RKO (cell line): Measurements from ENCODE around the gene MRAP.

Source experiments
- DNase-seq: peaks from one replicate; pipeline ENCODE4 v3.0.0-alpha.2; 2016; ENCODE audit warnings: low spot score

The MRAP gene

DNA sequence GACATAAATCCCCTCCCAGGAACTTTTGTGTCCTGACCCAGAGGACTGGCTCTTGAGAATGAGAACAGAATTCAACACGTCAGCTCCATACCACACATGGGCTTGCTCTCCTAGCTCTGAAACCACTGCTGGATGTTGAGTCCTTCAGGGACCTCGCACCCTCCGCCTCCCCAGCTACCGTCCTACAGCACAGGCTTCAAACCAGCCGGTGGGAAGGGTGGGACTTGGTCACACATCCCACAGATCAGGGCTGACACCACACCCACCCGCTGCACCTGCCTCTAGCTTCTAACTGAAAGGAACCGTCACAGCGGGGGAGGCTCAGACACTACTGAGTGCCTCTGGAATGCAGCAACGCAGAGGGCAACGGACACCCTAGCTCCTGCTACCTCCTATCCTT is 24.0 kb downstream of the MRAP start:
- DNase-seq: no peak

DNA sequence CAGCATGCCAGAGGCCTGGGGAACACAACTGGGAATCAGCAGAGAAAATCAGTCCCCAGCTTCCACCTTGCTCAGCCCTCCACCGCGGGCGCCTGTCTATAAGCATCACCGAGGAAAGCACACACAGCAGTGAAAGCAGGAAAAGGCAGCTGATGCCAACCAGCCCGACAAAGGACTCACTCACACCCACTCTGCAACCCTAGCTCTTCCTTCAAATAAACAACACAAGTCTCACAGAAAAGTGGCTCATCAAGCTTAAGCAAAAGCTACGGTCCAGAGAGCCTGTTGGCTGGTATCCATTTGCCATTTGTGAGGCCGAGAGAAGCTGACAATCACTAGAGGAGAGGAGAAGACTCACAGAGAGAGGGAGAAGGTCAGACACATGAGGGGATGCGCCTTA is 27.1 kb downstream of the MRAP start:
- DNase-seq: no peak

DNA sequence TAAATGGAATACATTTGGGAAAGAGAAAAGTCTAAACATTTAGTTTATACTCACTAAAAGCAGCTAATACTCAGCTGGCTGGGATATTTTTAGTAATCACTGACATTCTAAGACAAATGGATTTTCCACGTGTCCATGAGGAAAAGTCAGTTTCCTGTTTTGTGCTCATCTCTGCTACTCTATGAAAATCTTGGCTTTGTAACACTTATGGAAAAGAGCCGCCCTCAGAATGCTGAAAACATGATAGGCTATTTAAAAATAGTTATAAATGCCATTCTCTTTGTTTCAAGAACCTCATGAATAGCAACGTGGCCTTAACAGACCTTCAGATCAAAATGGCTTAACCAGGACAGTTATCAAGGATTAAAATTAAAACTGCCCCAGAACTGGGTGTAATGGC is 29.9 kb downstream of the MRAP start:
- no peak for DNase-seq

DNA sequence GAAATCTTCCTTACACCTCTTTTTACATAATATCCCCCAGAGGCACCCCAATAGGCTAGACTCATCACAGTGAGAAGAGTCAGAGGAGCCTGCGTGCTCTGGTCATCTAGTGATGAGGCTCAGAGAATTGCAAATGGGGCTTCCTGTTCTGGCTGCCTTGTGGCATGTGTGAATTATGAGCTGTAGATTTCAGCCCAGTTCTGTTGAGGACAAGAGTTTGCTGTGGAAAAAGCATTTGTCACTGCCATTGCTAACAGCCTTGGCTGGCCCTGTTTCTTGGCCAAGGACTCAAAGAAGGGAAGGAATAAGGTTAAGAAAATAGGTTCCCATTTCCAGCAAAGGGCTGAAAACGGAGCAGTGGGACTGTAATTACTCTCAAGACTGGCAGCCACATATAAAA is 30.7 kb downstream of the MRAP start:
- DNase-seq: no peak

DNA sequence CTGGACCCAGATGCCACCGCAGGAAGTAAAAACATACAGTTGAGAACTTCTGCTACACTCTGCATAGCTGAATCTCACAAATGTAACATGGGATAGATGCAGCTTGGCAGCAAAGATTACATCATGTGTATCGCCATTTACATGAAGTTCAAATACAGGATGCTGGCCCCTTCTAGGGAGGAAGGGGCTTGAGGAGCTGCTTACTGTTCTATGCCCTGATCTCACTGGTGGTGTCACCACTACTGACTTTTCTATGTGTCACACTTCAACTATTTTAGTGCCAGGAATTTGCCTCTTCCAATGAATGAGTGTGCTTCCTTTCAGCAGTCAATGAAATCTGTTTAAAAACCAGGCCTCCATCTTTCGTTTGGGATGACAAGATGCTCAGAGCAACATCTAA is 31.1 kb downstream of the MRAP start:
- peak; percentile 49 for DNase-seq

DNA sequence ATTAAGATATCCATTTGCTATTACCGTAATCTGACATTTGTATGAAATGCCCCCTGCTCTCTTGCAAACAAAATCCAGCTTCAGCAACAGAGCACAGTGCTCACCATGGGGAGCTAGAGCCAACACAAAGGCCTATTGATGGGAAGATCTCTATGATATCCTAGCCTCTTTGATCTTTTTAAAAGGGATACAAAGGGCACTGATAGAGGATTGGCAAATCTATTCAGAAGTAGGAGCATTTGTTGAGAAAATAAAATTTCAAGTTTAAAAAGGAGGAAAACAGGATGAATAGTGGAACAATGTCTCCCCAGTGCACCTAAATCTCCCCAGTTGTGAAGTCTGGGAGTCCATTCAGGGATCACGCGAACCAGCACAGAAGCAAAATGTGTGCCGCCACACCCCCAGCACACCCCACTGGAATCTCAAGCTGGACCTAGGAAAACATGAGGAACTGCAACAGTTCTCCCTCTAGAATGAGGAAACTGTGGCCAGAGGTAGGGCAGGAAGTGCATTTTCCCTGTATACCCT is 32.2 kb downstream of the MRAP start:
- no peak for DNase-seq

DNA sequence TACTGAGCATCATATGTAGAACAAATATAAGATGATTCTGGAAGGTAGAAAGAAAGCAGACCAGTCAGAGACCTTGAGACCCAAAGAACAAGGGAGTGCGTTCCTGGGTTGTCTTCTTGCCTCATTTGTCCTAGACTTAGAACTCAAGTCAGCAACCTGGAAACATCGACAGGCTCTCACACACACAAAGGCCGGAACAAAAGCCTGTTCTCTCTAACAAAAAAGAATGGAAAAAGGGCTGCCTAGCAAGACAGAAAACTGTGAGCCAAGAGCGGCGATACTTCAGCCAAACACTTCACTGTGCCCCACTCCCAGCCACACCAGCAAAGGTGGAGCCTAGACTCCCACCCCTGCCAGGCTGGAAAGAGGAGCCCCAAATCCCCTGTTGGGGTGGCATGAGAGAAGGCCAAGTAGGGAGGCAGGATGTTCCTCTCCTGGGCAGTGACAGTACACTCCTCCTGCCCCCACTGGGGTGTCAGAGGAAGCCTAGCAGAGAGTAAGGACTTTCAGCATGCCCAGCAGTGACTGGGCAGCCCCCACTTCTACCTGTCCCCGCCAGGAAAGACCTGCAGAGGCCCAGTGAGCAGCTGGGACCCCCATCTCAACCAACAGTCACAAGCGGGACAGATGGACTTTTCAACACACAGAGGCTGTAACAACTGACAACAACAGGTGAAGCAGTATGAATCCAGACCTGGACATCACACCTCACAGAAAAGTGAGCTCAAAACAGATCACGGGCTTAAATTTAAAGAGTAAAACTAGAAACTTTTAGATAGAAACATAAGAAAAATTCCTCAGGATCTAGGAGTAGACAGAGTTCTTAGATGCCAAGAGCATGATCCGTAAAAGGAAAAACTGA is 33.0 kb downstream of the MRAP start:
- DNase-seq: no peak

DNA sequence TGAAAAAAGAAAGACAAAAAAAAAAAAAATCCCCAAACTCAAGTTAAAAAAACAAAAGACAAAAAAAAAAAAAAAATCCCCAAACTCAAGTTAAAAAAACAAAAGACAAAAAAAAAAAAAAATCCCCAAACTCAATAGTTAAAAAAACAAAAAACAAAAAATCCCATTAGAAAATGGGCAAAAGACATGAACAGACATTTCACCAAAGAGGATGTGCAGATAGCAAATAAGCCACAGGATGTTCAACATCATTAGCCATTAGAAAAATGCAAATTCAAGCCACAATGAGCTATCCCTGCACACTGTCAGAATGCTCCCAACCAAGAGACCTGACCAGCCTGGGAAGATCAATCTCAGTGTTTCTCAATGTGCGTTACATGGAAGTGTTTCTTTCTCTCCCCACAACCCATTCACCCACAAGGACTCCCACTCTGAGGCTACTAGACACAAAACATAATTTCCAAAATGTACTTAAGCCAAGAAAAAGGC is 33.9 kb downstream of the MRAP start:
- no peak for DNase-seq

DNA sequence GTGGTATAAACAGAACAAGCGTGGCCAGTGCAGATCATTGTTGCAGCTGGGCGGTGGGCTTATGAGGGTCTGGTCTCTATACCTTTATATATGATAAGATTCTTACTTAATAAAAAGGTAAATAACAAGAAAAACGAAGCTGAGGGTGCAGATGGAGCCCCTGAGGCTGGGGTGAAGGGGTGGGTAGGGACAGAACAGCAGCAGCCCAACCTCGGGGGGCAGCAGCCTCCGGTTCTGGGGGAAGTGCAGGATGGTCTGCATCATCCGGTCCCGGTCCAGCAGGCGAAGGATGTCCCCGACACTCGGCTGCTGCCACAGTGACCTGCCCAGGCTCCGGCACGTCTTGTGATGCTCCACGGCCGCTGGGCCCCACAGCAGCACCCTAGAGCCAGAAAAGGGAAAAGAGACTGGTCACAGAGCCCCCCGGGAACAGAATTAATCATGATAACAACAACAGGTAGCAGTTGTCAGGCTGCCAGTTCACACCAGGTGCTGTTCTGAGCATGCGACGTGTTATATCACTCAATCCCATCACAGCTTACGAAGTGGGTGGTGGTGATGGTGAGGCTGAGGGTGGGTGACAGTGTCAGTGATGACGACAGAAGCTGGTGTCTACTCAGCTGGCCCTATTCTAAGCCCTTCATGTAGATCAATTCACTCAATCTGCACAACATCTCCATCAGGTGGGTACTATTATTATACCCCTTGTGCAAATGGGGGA is 35.5 kb downstream of the MRAP start:
- DNase-seq: no peak

DNA sequence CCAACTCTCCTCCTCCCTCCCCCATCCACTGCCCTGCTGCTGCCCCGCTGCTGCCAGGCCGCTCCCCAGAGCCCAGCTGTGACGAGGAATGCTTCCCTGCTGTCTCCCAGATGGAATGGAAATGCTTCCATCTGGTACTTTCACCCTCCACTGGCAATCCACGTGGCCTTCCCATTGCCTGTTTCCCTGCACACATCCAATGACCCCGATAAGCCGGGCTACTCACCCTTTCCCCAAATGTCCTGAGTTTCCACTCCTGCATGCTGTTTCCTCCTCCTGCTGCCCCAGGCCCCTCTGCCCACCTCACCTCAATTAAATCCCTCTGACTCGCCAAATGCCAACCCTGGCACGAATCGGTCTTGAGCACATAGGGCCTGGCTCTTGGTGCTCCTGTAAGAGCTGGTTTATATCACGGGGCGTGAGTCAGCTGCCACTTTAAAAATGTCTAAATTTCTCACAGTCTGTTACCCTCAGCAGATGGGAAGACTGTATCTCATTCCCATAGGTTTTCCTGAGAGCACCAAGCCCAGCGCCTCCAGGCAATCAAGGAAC is 36.4 kb downstream of the MRAP start:
- no peak for DNase-seq

DNA sequence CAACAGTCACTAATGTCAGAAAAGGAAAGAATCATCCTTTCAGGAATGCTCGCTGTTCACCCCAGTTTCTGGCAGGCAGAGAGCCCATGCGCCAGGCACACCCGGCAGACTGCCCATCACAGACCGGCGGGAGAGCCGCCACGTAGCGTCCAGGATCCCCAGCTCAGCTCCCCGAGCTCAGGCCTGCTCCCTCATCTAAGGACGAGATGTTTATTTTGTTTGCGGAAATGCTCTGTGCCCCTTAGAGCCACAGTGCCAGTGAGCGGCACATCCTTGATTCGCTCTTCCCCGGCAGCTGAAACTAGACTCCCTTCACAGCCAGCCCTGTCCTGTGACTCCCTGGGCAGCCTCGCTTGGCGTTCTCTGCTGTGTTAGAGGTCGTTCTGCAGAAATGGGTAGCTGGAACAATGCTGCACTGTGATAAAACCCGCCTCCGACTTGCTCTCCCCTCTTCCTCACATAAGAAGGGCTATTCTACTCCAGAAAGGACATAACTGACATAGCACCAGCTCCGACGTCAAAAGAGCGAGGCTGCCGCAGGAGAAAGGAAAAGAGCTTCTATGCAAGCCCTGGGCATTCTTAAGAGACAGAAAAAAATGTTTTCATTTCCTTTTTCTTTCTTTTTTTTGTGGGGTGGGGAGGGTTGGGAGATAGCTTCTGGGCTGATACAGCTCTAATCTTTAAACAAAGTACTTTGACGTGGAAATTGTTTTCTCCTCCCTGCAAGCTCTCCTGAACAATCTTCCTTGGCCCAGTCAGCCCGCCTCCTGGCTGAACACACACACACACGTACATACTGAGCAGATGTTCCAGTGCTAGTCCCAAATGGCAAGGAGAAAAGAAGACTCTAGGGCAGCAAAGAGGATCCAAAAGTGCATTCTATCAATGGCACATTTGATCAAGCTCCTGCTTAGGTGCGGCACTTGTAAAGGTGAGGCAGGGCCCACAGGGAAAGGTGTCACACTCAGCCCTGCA is 37.2 kb downstream of the MRAP start:
- no peak for DNase-seq

DNA sequence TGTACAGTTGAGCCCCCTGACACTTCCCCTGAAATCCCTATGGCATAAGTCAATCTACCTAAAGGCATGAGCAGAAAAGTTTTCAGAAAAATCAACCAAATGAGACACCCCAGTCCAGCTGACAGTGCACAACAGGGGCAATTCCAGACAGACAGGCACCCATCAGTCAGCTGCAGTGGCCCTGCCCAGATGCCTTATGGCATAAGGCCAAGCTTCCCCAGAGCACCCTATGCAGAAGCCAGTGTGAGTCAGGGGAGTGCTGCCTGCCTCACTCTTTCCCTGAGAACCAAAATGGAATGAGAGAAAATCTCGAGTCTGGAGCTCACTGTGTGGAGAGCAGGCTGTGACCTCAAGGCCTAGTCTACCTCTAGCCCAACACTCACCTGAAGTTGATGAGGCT is 38.1 kb downstream of the MRAP start:
- DNase-seq: peak; percentile 43

DNA sequence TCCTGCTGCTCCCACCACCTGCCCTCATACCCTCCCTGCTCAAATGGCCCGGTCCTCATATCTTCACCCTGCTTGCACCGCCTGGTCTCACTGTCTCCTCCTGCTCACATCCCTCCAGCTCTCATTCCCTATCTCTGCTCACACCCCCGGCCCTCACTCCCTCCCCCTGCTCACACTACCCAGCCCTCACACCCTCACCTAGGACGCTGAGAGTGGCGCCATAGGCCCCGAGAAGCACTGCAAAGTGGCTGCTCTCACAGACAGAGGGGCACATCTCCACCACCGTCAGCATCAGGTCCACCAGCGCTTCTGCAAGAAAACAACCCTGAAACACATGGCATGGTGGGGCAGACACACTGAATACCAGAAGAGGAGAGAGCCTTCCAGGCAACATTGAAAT is 38.6 kb downstream of the MRAP start:
- DNase-seq: no peak

DNA sequence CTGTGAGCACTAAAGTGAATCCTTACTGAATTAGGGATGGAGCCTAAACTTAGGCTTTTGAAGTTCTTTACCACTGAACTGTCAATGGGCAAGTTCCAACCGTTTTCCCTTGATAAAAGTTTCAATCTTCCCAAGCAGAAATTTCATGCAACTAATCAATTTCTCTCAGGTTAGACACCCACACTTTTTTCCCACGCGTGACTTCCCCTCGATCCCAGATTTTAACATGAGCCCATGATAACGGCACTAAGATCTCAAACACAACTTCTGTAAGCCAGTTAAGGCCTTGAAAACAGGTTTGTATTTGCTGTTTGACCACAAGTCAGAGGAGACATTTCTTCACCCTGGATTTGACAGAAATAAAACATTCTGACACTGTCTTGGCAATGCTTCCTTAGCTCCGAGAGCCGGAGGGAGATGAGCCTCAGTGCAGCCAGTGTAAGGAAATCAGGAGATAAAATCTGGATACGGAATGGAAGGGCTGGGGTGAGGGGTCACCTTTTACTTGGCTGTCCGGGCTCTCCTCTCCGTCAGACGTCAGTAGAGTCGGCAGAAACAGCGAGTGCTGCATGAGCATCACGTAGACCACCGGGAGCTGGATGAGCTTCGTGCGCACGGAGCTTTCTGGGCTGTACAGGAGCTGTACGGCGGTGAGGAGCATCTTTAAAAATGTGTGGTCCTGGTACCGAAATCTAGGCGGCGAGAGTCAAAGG is 39.7 kb downstream of the MRAP start:
- no peak for DNase-seq

DNA sequence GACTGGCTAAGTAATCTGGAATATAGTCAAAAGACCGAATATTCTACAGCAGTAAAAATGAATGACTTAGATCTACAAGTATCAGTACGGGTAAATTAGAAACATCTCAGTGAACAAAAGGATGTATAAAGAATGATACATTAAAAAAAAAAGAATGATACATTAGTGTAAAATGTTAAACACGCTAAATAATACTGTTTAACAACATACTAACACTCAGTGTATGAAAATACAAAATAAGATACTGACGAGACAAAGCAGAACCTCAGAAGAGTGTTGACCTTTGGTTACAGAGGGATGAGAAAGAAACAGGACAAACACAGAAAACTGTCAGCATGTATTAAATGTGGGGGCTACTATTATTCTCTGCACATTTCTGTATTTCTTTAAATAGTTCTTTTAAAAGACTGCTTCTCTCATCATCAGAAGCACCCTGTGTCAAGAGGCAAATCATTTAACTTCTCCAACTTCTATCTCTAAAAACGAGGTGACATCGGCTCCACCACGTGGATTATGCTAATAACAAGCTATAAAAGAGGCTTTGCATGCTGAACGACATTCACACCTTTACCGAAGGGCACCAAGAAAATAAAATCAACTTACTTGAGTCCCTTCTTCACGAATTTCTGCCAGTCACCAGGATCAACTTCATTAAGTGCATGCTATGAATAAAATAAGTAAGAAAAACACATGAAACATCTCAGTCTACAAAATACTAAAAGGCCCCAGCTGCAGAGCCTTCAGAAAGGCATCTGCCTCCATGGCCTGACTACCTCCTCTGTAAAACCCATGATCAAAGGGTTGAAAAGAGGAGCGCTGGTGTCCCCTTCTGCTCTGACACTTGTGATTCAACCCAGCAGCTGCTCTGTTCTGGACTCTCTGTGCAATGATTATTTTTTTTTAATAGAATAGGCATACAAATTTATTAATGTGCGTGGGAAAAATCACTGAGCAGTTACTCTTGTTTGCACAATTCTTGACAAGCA is 42.5 kb downstream of the MRAP start:
- DNase-seq: no peak

DNA sequence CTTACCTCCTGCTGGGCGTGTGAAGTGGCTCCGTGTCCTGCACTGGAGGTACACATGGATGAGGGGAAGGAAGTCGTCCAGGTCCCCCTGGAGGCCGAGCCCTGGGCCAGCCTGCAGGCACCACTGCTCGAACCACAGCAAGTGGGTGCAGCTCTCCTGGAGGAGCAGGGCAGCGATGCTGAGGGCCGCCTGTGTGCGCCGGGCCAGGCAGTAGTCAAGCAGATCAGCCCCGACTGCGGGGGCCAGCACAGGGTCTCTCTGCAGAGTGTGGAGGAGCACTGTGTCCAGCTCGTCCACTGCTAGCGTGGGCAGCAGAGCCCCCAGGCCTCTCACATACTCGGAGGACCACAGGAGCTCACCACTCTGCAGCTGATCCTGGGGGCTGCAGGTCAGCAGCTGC is 48.3 kb downstream of the MRAP start:
- no peak for DNase-seq

DNA sequence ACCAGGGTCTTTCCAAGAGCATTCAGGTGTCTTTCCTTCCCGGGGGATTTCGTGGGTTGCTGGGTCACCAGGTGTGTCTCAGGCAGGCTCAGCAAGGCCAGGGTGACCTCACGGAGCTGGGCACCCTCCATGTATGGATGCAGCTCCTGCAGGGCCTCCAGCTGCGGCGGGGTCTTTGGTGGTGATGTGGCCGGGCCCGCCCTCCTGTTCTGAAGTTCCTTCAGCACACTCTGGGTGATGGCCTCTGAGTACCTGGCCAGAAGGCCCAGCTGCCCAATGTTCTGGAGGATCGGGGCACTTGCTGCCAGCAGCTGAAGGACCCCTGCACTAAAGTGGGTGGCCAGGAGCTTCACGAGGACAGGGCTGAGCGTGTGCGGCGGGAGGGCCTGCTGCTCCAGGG is 48.7 kb downstream of the MRAP start:
- no peak for DNase-seq

DNA sequence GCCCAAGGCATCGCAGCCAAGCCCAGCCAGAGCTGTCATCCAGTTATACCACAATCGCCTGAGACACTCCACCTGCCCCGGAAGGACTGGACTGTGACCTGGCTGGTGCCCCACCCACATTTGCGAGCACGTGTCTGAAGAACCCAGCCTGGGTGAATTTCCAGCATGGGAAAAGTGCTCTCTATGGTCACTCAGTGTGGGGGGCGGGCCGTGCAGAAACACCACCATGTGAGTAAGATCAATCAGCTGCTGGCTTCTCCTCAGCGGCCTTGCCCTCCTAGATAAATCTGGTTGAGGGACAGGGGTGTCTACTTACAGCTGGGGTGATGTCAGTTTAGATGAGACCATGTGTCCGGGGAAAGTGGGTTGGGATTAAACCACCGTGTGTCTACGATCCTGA is 49.3 kb downstream of the MRAP start:
- DNase-seq: no peak

DNA sequence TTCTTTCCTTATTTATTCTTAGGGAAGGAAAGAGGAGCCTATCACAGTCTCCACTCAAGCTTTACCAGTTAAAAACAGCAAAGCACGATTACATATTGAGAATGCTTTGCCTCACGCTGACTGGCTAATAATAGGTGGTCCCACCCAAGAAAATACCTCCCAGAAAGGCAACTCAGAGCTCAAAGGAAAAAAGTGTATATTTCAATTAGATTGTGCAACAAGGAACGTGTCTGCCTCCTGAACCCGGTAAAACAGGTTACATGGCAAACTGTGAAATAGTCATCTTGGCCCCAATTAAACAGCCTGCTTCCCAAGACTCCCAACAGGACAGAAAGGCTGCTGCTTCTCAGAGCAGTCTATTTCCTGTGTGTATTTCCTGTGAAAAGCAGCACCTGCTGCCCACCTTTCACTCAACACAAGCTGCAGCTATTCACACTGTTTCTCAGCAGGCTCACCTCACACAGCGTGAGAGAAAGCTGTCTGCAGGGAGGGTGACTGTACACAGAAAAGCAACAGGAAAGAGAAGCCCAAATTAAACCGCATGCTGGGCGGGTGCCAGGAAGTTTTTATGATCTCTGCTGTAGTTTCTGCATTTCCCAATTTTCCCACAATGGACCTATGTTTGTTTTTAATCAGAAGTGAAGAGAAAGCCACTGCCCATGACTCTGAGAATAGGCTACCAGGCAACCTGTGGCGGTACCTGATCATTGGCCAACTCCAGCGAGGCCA is 50.1 kb downstream of the MRAP start:
- DNase-seq: no peak
